AG08396 (cell line): Measurements from ENCODE around the gene ABTB2.
"Not testable (repeated sequence)": the region's sequence is repeated elsewhere in the genome, so short reads cannot be mapped to it uniquely, and the experiment has no call there.

Experiments
- DNase-seq: peaks from one replicate; pipeline ENCODE4 v3.0.0; 2012; ENCODE audit warnings: low spot score, mixed read lengths

Gene ABTB2

GRCh38 chr11:34185926-34186841 lies 171.6 kb downstream of the ABTB2 start:
- no peak for DNase-seq

- no peak for DNase-seq
These were observed 173.2 kb downstream of the ABTB2 start for GRCh38 chr11:34184505-34185015.

GRCh38 chr11:34183848-34184391 lies 173.9 kb downstream of the ABTB2 start:
- no peak for DNase-seq

GRCh38 chr11:34182921-34183685 lies 174.7 kb downstream of the ABTB2 start:
- no peak for DNase-seq

- DNase-seq = no peak
These were observed 175.4 kb downstream of the ABTB2 start for GRCh38 chr11:34182425-34182824.

GRCh38 chr11:34181856-34182405 lies 175.9 kb downstream of the ABTB2 start:
- no peak for DNase-seq

- no peak for DNase-seq
These were observed 176.6 kb downstream of the ABTB2 start for GRCh38 chr11:34181251-34181650.

- DNase-seq = not testable (repeated sequence)
These were observed 177.0 kb downstream of the ABTB2 start for GRCh38 chr11:34180814-34181165.

GRCh38 chr11:34180040-34180813 lies 177.6 kb downstream of the ABTB2 start:
- no peak for DNase-seq

- no peak for DNase-seq
These were observed 178.7 kb downstream of the ABTB2 start for GRCh38 chr11:34179026-34179675.

- DNase-seq = no peak
These were observed 179.5 kb downstream of the ABTB2 start for GRCh38 chr11:34178209-34178821.

- no peak for DNase-seq
These were observed 181.0 kb downstream of the ABTB2 start for GRCh38 chr11:34176751-34177209.

GRCh38 chr11:34175284-34176019 lies 182.4 kb downstream of the ABTB2 start:
- DNase-seq = no peak

GRCh38 chr11:34174412-34175041 lies 183.3 kb downstream of the ABTB2 start:
- DNase-seq = peak; percentile 92

GRCh38 chr11:34173050-34173449 lies 184.8 kb downstream of the ABTB2 start:
- no peak for DNase-seq

GRCh38 chr11:34169686-34170085 lies 188.1 kb downstream of the ABTB2 start:
- DNase-seq = no peak

GRCh38 chr11:34168642-34169420 lies 189.0 kb downstream of the ABTB2 start:
- peak; percentile 62 for DNase-seq

- DNase-seq = no peak
These were observed 189.8 kb downstream of the ABTB2 start for GRCh38 chr11:34167961-34168360.
